SK-N-SH treated with all-trans-retinoic acid at 6 μM for 48 hours (cell line): Measurements from ENCODE around the gene GALNT5.

Experiments used
- ATAC-seq: fragments of 200-7000 bp; cut with Tn5 transposase; 3 replicates; pipeline ENCODE4 v1.9.1; 2020; ENCODE audit warnings: mild to moderate bottlenecking, moderate library complexity
- BACH2 ChIP-seq: fragments of 250-450 bp; sonication (Bioruptor Pico); IDR thresholded peaks from 2 replicates; pipeline ENCODE4 v1.9.0; 2021; ENCODE audit warnings: mild to moderate bottlenecking, borderline replicate concordance
- CREB5 ChIP-seq: fragments of 250-450 bp; sonication (Bioruptor Pico); IDR thresholded peaks from 2 replicates; pipeline ENCODE4 v1.5.1; 2020; ENCODE audit warnings: low read depth, mild to moderate bottlenecking, moderate library complexity
- CSDC2 ChIP-seq: fragments of 250-450 bp; sonication (Bioruptor Pico); IDR thresholded peaks from 2 replicates; pipeline ENCODE4 v1.5.0; 2020; ENCODE audit warnings: mild to moderate bottlenecking, moderate library complexity
- CSRNP3 ChIP-seq: fragments of 250-450 bp; sonication (Bioruptor Pico); IDR thresholded peaks from 2 replicates; pipeline ENCODE4 v1.5.1; 2021; ENCODE audit warnings: mild to moderate bottlenecking, moderate library complexity
- GLIS3 ChIP-seq: fragments of 250-450 bp; sonication (Bioruptor Pico); IDR thresholded peaks from 2 replicates; pipeline ENCODE4 v1.5.0; 2020; ENCODE audit warnings: mild to moderate bottlenecking, moderate library complexity
- ISL1 ChIP-seq: fragments of 250-450 bp; sonication (Bioruptor Pico); IDR thresholded peaks from 2 replicates; pipeline ENCODE4 v2.1.2; 2022; ENCODE audit warnings: mild to moderate bottlenecking, moderate library complexity
- OSR1 ChIP-seq: fragments of 250-450 bp; sonication (Bioruptor Pico); IDR thresholded peaks from 2 replicates; pipeline ENCODE4 v1.8.0; 2022; ENCODE audit warnings: moderate library complexity, mild to moderate bottlenecking, inconsistent platforms
- PATZ1 ChIP-seq: fragments of 250-450 bp; sonication (Bioruptor Pico); IDR thresholded peaks from 2 replicates; pipeline ENCODE4 v1.8.0; 2020; ENCODE audit warnings: mild to moderate bottlenecking, moderate library complexity, borderline replicate concordance
- POU6F1 ChIP-seq: fragments of 250-450 bp; sonication (Bioruptor Pico); IDR thresholded peaks from 2 replicates; pipeline ENCODE4 v1.8.0; 2021; ENCODE audit warnings: low read depth, mild to moderate bottlenecking, moderate library complexity, borderline replicate concordance
- PPARA ChIP-seq: fragments of 250-450 bp; sonication (Bioruptor Pico); IDR thresholded peaks from 2 replicates; pipeline ENCODE4 v1.5.0; 2020; ENCODE audit warnings: mild to moderate bottlenecking, borderline replicate concordance
- RARB ChIP-seq: fragments of 250-450 bp; sonication (Bioruptor Pico); IDR thresholded peaks from 2 replicates; pipeline ENCODE4 v1.8.0; 2021; ENCODE audit warnings: mild to moderate bottlenecking, moderate library complexity
- SNAI2 ChIP-seq: fragments of 250-450 bp; sonication (Bioruptor Pico); IDR thresholded peaks from 2 replicates; pipeline ENCODE4 v1.5.0; 2020; ENCODE audit warnings: mild to moderate bottlenecking, moderate library complexity
- TCF4 ChIP-seq: fragments of 250-450 bp; sonication (Bioruptor Pico); IDR thresholded peaks from 2 replicates; pipeline ENCODE4 v1.8.0; 2021; ENCODE audit warnings: mild to moderate bottlenecking, moderate library complexity, borderline replicate concordance
- TOX ChIP-seq: fragments of 250-450 bp; sonication (Bioruptor Pico); IDR thresholded peaks from 2 replicates; pipeline ENCODE4 v1.8.0; 2021; ENCODE audit warnings: mild to moderate bottlenecking, moderate library complexity, borderline replicate concordance
- TSHZ2 ChIP-seq: fragments of 250-450 bp; sonication (Bioruptor Pico); IDR thresholded peaks from 2 replicates; pipeline ENCODE4 v1.5.0; 2020; ENCODE audit warnings: mild to moderate bottlenecking, moderate library complexity
- ZC3H10 ChIP-seq: fragments of 250-450 bp; sonication (Bioruptor Pico); IDR thresholded peaks from 2 replicates; pipeline ENCODE4 v1.5.1; 2021; ENCODE audit warnings: mild to moderate bottlenecking, moderate library complexity
- ZFP3 ChIP-seq: fragments of 250-450 bp; sonication (Bioruptor Pico); IDR thresholded peaks from 2 replicates; pipeline ENCODE4 v1.5.0; 2020; ENCODE audit warnings: mild to moderate bottlenecking, moderate library complexity
- ZFP30 ChIP-seq: fragments of 450-650 bp; formaldehyde crosslinking; IDR thresholded peaks from 2 replicates; pipeline ENCODE4 v1.5.0; 2022; ENCODE audit warnings: mild to moderate bottlenecking, moderate library complexity
- ZNF565 ChIP-seq: fragments of 450-650 bp; formaldehyde crosslinking; conservative IDR thresholded peaks from 2 replicates; pipeline ENCODE4 v1.5.0; 2020; ENCODE audit warnings: low read depth, mild to moderate bottlenecking, moderate library complexity
- ZNF70 ChIP-seq: fragments of 450-650 bp; formaldehyde crosslinking; IDR thresholded peaks from 2 replicates; pipeline ENCODE4 v1.5.0; 2020; ENCODE audit warnings: mild to moderate bottlenecking, moderate library complexity
- ZNF8 ChIP-seq: fragments of 450-650 bp; formaldehyde crosslinking; IDR thresholded peaks from 2 replicates; pipeline ENCODE4 v1.5.0; 2020; ENCODE audit warnings: mild to moderate bottlenecking, moderate library complexity

Gene GALNT5

GRCh38 chr2:157315901-157316300 is 58.4 kb downstream of the GALNT5 start:
- no peak for TF ChIP-seq OSR1 (CRISPR knock-in tag)
- ATAC-seq = no peak

- TF ChIP-seq CREB5 (CRISPR knock-in tag) (no peak), ISL1 (no peak), PPARA (no peak), RARB (CRISPR knock-in tag) (no peak), ZNF8 (no peak), TCF4 (no peak), TSHZ2 (CRISPR knock-in tag) (no peak), SNAI2 (CRISPR knock-in tag) (no peak), ZFP30 (CRISPR knock-in tag) (no peak), ZNF70 (CRISPR knock-in tag) (no peak), ZFP3 (no peak), PATZ1 (CRISPR knock-in tag) (no peak), BACH2 (no peak), TOX (CRISPR knock-in tag) (no peak), GLIS3 (CRISPR knock-in tag) (no peak), OSR1 (CRISPR knock-in tag) (no peak), ZC3H10 (CRISPR knock-in tag) (no peak), ZNF565 (CRISPR knock-in tag) (no peak), CSRNP3 (no peak), POU6F1 (CRISPR knock-in tag) (no peak)
- no peak for ATAC-seq
These were observed 61.4 kb downstream of the GALNT5 start for GRCh38 chr2:157318884-157319283.

GRCh38 chr2:157319795-157320194 is 62.3 kb downstream of the GALNT5 start:
- no peak for ATAC-seq
- TF ChIP-seq TCF4 (no peak), ZFP30 (CRISPR knock-in tag) (no peak), TOX (CRISPR knock-in tag) (no peak), CSDC2 (CRISPR knock-in tag) (no peak), ZNF565 (CRISPR knock-in tag) (no peak), TSHZ2 (CRISPR knock-in tag) (no peak), RARB (CRISPR knock-in tag) (no peak), ZNF70 (CRISPR knock-in tag) (no peak), PATZ1 (CRISPR knock-in tag) (no peak), CSRNP3 (no peak), CREB5 (CRISPR knock-in tag) (no peak), ISL1 (no peak)
